A673 (cell line): Measurements from ENCODE around the gene SERGEF. TPM values are rescaled to one million over a fixed set of nuclear protein-coding genes. Genes with fewer than 3 reads are reported as not detected.

Experiments used
- BruUV-seq: library from RNA; stranded (reverse); fragments of 400-500 nt; replicated peaks from 2 replicates; lab custom pipeline; 2021; lab: Mats Ljungman, UMichigan
- CTCF ChIA-PET: fragments of 300-600 bp; sonication (Branson Sonifier 250); formaldehyde crosslinking; loops from one replicate; lab custom pipeline; 2022; ENCODE audit warnings: antibody characterized with exemption; lab: Charles Lee
- POLR2A ChIA-PET: fragments of 300-600 bp; sonication (Branson Sonifier 250); formaldehyde crosslinking; loops from one replicate; lab custom pipeline; 2022; ENCODE audit warnings: antibody characterized with exemption; ENCODE audit not compliant: low non-redundant PET; lab: Charles Lee
- DNase-seq: peaks from one replicate; pipeline ENCODE4 v3.0.0-alpha.2; 2015; ENCODE audit warnings: low spot score
- H3K27ac ChIP-seq: fragments of 200-600 bp; sonication (generic); 2 replicates; pipeline ENCODE4 v1.5.1; 2016; ENCODE audit warnings: mixed run types, low read depth, mild to moderate bottlenecking, mixed read lengths, antibody characterized with exemption, low read length; ENCODE audit not compliant: poor library complexity, severe bottlenecking
- H3K27me3 ChIP-seq: fragments of 200-600 bp; sonication (generic); replicated peaks from 2 replicates; pipeline ENCODE4 v1.6.1; 2017; ENCODE audit warnings: mixed run types, low read depth, mild to moderate bottlenecking, mixed read lengths, antibody characterized with exemption, low read length; ENCODE audit not compliant: insufficient read depth, poor library complexity
- H3K36me3 ChIP-seq: fragments of 200-600 bp; sonication (generic); 2 replicates; pipeline ENCODE4 v1.6.1; 2016; ENCODE audit warnings: mixed run types, mild to moderate bottlenecking, mixed read lengths, antibody characterized with exemption, low read length; ENCODE audit not compliant: insufficient read depth, poor library complexity, severe bottlenecking
- H3K4me1 ChIP-seq: fragments of 200-600 bp; sonication (generic); 2 replicates; pipeline ENCODE4 v1.6.1; 2017; ENCODE audit warnings: mixed run types, mild to moderate bottlenecking, mixed read lengths, antibody characterized with exemption, low read length; ENCODE audit not compliant: insufficient read depth, poor library complexity, severe bottlenecking
- H3K4me3 ChIP-seq: fragments of 200-600 bp; sonication (generic); 2 replicates; pipeline ENCODE4 v1.5.1; 2016; ENCODE audit warnings: low read depth, mixed run types, mild to moderate bottlenecking, mixed read lengths, low read length; ENCODE audit not compliant: poor library complexity, severe bottlenecking
- H3K9me3 ChIP-seq: fragments of 200-600 bp; sonication (generic); 2 replicates; pipeline ENCODE4 v1.6.1; 2016; ENCODE audit warnings: mixed run types, low read depth, mild to moderate bottlenecking, mixed read lengths, antibody characterized with exemption, low read length; ENCODE audit not compliant: poor library complexity, severe bottlenecking
- CTCF ChIP-seq: fragments of 300-800, 200-600 bp; sonication (generic); conservative IDR thresholded peaks from 2 replicates; pipeline ENCODE4 v1.5.1; 2017; ENCODE audit warnings: low read depth, mild to moderate bottlenecking, antibody characterized with exemption, low read length, moderate library complexity, mixed read lengths
- EZH2 ChIP-seq: fragments of 200-600 bp; sonication (generic); IDR thresholded peaks from 2 replicates; pipeline ENCODE4 v1.6.1; 2017; ENCODE audit warnings: borderline replicate concordance, low read depth, mild to moderate bottlenecking, mixed read lengths, antibody characterized with exemption, low read length; ENCODE audit not compliant: poor library complexity, severe bottlenecking
- intact Hi-C: fragments of 100-400 bp; cut with micrococcal nuclease; formaldehyde crosslinking; loops from one replicate; pipeline ENCODE4 v1.10.0; 2022; ENCODE audit not compliant: unreplicated experiment
- total RNA-seq: library from RNA; stranded (reverse); gene quantifications from 2 replicates; pipeline ENCODE4 v1.2.3, GENCODE V29; 2021

Gene SERGEF
- total RNA-seq, 1 experiment from 2014 or later = 15.2 TPM

GRCh38 chr11:17985517-17985916, 27.3 kb downstream of the SERGEF start:
- Histone ChIP-seq H3K27me3 (no peaks in the 10 kb centered on the region), H3K27ac (no peak overlapping the region), H3K4me3 (no peak overlapping the region), H3K9me3 (no peaks in the 10 kb centered on the region), H3K4me1 (no peaks in the 10 kb centered on the region), H3K36me3 (no peaks in the 10 kb centered on the region)
- no peak for TF ChIP-seq EZH2
- no peak for TF ChIP-seq CTCF
- BruUV-seq = no TSS peak
- intact Hi-C loops = no loop called here
- DNase-seq = no peak
- ChIA-PET POLR2A (no interaction called here), CTCF (interaction anchor here (0.8 kb wide), 1 partner anchor 254 kb away, joined by 3 read pairs; no protein-coding TSS in a partner anchor)

- no peaks in the 10 kb centered on the region for H3K4me1 ChIP-seq
- intact Hi-C loops = no loop called here
- TF ChIP-seq CTCF (no peak), EZH2 (no peak)
- CTCF ChIA-PET = no interaction called here
- no peaks in the 10 kb centered on the region for H3K9me3 ChIP-seq
- H3K36me3 ChIP-seq = no peaks in the 10 kb centered on the region
- no TSS peak for BruUV-seq
- DNase-seq = no peak
- no peak overlapping the region for H3K27ac ChIP-seq
- POLR2A ChIA-PET = no interaction called here
- no peak overlapping the region for H3K4me3 ChIP-seq
- H3K27me3 ChIP-seq = no peaks in the 10 kb centered on the region
Measured at GRCh38 chr11:17983569-17983968, 29.3 kb downstream of the SERGEF start.

- Histone ChIP-seq H3K27ac (no peak overlapping the region), H3K4me3 (no peak overlapping the region), H3K36me3 (no peaks in the 10 kb centered on the region), H3K27me3 (no peaks in the 10 kb centered on the region), H3K4me1 (no peaks in the 10 kb centered on the region), H3K9me3 (no peaks in the 10 kb centered on the region)
- TF ChIP-seq EZH2 (no peak), CTCF (peak; percentile 79)
- peak; percentile 30 for DNase-seq
- ChIA-PET CTCF (interaction anchor here (1.4 to 3.8 kb wide), 3 partner anchors 249 to 381 kb away, joined by 4 to 55 read pairs (median 8); no protein-coding TSS in a partner anchor), POLR2A (no interaction called here)
- intact Hi-C loops = loop anchor here (1.0 kb wide), 3 partner anchors 220 to 381 kb away; no protein-coding TSS in a partner anchor
- BruUV-seq = no TSS peak
Measured at GRCh38 chr11:17979770-17980371, 33.0 kb downstream of the SERGEF start.
